ENCODE data around the gene HOXB9.

The HOXB9 gene

GRCh38 chr17:48624118-48624517, 2.0 kb downstream of the HOXB9 start:
- DNase-seq (ENCODE audit: low spot score): no peak

GRCh38 chr17:48623583-48623982, 2.6 kb downstream of the HOXB9 start:
- DNase-seq (ENCODE audit: low spot score): no peak

GRCh38 chr17:48622857-48623256, 3.3 kb downstream of the HOXB9 start:
- DNase-seq (ENCODE audit: low spot score): no peak

- no peak for DNase-seq (ENCODE audit: low spot score)
Measured at GRCh38 chr17:48621410-48622392, 4.5 kb downstream of the HOXB9 start.

- DNase-seq (ENCODE audit: low spot score): no peak
Measured at GRCh38 chr17:48620461-48621139, 5.6 kb downstream of the HOXB9 start.

- no peak for DNase-seq (ENCODE audit: low spot score)
Measured at GRCh38 chr17:48619826-48620449, 6.2 kb downstream of the HOXB9 start.

GRCh38 chr17:48618256-48618896, 7.8 kb downstream of the HOXB9 start:
- DNase-seq (ENCODE audit: low spot score): peak; percentile 85

- DNase-seq (ENCODE audit: low spot score): no peak
Measured at GRCh38 chr17:48617471-48618255, 8.5 kb downstream of the HOXB9 start.

- no peak for DNase-seq (ENCODE audit: low spot score)
Measured at GRCh38 chr17:48616717-48617470, 9.3 kb downstream of the HOXB9 start.

- DNase-seq (ENCODE audit: low spot score): no peak
Measured at GRCh38 chr17:48615963-48616716, 10.0 kb downstream of the HOXB9 start.

- no peak for DNase-seq (ENCODE audit: low spot score)
Measured at GRCh38 chr17:48615047-48615962, 10.9 kb downstream of the HOXB9 start, which contains the start of gene HOXB8. Gene HOXB8 (minus strand): TSS chr17:48615292. CDS start chr17:48614704, 588 bp downstream.

GRCh38 chr17:48613862-48614694, 12.1 kb downstream of the HOXB9 start:
- no peak for DNase-seq (ENCODE audit: low spot score)

- DNase-seq (ENCODE audit: low spot score): peak; percentile 33
Measured at GRCh38 chr17:48612854-48613691, 13.1 kb downstream of the HOXB9 start.

- no peak for DNase-seq (ENCODE audit: low spot score)
Measured at GRCh38 chr17:48612456-48612853, 13.7 kb downstream of the HOXB9 start.

GRCh38 chr17:48611681-48612455, 14.3 kb downstream of the HOXB9 start:
- DNase-seq (ENCODE audit: low spot score): no peak

GRCh38 chr17:48611213-48611612, 14.9 kb downstream of the HOXB9 start:
- DNase-seq (ENCODE audit: low spot score): no peak
